Type B pancreatic cell (in vitro differentiated cells): ENCODE data around the gene MEN1. TPM values are rescaled to one million over a fixed set of nuclear protein-coding genes. Genes with fewer than 3 reads are reported as not detected.

ENCODE experiments used
- DNase-seq: peaks from one replicate; pipeline ENCODE4 v3.0.0; 2021; ENCODE audit warnings: mixed read lengths; ENCODE audit not compliant: unreplicated experiment; ENCODE audit errors: extremely low spot score
- H3K27ac Mint-ChIP-seq: 2 replicates; pipeline ENCODE4 v1.8.0; 2021; ENCODE audit warnings: mild to moderate bottlenecking, mixed read lengths
- H3K27me3 Mint-ChIP-seq: 2 replicates; pipeline ENCODE4 v1.8.0; 2021; ENCODE audit warnings: mixed read lengths
- H3K36me3 Mint-ChIP-seq: 2 replicates; pipeline ENCODE4 v1.8.0; 2021; ENCODE audit warnings: mixed read lengths
- H3K4me1 Mint-ChIP-seq: one replicate; pipeline ENCODE4 v1.8.0; 2021; ENCODE audit warnings: mixed read lengths; ENCODE audit not compliant: unreplicated experiment
- H3K4me3 Mint-ChIP-seq: 2 replicates; pipeline ENCODE4 v1.8.0; 2021; ENCODE audit warnings: mild to moderate bottlenecking, mixed read lengths
- H3K9me3 Mint-ChIP-seq: 2 replicates; pipeline ENCODE4 v1.8.0; 2021; ENCODE audit warnings: mixed read lengths
- total RNA-seq: library from RNA; stranded (reverse); gene quantifications from 2 replicates; pipeline ENCODE4 v1.2.1, GENCODE V29; 2021; ENCODE audit warnings: low replicate concordance
- TF ChIP-seq, protein P1 (sequence below): fragments of 200-600 bp; sonication (generic); conservative IDR thresholded peaks from 2 replicates; pipeline ENCODE4 v1.5.0; 2021; ENCODE audit warnings: antibody characterized with exemption, mild to moderate bottlenecking

The MEN1 gene
- total RNA-seq, 1 donor from 2014 or later: 50.6 TPM

GRCh38 chr11:64843686-64844329, 33.5 kb upstream of the MEN1 start:
- H3K36me3 Mint-ChIP-seq: no peaks in the 10 kb centered on the region
- DNase-seq: no peak
- H3K4me3 Mint-ChIP-seq: peak overlapping the region; percentile 100
- H3K27me3 Mint-ChIP-seq: peaks cover 12% of the 10 kb centered on the region
- TF ChIP-seq, protein P1, sequence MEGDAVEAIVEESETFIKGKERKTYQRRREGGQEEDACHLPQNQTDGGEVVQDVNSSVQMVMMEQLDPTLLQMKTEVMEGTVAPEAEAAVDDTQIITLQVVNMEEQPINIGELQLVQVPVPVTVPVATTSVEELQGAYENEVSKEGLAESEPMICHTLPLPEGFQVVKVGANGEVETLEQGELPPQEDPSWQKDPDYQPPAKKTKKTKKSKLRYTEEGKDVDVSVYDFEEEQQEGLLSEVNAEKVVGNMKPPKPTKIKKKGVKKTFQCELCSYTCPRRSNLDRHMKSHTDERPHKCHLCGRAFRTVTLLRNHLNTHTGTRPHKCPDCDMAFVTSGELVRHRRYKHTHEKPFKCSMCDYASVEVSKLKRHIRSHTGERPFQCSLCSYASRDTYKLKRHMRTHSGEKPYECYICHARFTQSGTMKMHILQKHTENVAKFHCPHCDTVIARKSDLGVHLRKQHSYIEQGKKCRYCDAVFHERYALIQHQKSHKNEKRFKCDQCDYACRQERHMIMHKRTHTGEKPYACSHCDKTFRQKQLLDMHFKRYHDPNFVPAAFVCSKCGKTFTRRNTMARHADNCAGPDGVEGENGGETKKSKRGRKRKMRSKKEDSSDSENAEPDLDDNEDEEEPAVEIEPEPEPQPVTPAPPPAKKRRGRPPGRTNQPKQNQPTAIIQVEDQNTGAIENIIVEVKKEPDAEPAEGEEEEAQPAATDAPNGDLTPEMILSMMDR: no peak
- no peaks in the 10 kb centered on the region for H3K9me3 Mint-ChIP-seq
- peaks cover 3% of the 10 kb centered on the region for H3K4me1 Mint-ChIP-seq
- H3K27ac Mint-ChIP-seq: peak overlapping the region; percentile 97

DNA sequence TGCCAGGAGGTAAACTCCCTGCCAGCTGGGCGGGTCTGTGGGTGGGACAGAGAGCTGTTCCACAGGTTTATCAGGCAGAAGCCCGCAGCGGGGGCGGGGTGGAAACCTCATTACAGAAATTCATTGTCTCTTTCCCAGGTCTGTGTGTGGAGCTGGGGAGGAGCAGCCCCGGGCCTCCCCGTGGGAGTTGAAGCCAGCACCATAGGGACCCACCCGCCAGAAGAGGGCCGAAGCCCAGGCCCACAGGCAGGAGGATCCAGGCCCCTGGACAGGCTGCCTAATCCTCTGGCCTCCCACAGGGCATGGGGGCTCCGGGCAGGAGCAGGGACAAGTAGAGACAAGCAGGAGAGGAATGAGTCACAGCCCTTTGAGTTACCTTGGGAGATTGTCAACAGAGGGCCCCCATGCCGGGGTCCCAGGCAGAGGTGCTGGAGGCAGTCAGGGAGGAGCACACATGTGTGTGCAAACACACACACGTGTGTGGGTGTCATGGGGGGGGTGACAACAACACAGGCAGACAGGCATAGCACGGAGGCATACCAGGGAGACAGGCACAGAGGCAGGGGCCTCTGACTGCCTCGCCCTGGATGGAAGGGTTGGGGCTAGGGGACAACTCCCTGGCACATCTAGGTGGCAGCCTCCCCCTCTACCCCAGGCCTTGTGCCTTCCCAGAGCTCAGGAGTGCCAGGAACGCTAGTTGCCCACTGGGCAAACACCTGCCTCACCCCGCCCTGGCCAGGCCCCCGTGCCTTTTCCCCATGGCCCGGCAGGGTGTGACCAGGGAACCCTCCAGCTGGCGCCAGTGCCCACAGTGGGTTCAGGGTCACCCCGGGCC, 32.7 kb upstream of the MEN1 start:
- H3K27me3 Mint-ChIP-seq: peaks cover 12% of the 10 kb centered on the region
- no peaks in the 10 kb centered on the region for H3K36me3 Mint-ChIP-seq
- peaks cover 3% of the 10 kb centered on the region for H3K4me1 Mint-ChIP-seq
- peak overlapping the region; percentile 100 for H3K4me3 Mint-ChIP-seq
- TF ChIP-seq, protein P1: no peak
- DNase-seq: no peak
- peak overlapping the region; percentile 97 for H3K27ac Mint-ChIP-seq
- H3K9me3 Mint-ChIP-seq: no peaks in the 10 kb centered on the region

DNA sequence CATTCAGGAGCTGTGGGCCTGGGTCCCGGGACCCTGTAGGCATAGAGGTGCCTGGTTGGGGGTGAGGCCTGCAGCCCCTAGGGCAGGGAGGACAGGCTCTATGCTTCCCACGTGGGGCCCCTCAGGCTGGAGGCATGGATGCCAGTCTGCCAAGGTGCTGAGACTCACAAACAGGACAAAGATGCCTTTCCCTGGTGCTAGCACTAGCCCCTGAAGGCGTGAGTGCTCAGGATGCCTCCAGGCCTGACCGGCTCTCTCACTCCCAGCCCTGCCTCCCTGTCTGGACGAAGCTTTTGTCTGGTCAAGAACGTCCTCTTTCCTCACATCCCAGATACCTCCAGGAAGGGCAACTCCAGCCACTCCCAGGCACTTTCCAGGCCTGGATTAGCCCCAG, 32.0 kb upstream of the MEN1 start:
- Mint-ChIP-seq H3K9me3 (no peaks in the 10 kb centered on the region), H3K4me3 (peak overlapping the region; percentile 100), H3K27me3 (peaks cover 12% of the 10 kb centered on the region), H3K36me3 (no peaks in the 10 kb centered on the region), H3K4me1 (peaks cover 3% of the 10 kb centered on the region), H3K27ac (peak overlapping the region; percentile 97)
- DNase-seq: no peak
- TF ChIP-seq, protein P1: no peak

GRCh38 chr11:64841592-64842365, 31.4 kb upstream of the MEN1 start:
- Mint-ChIP-seq H3K4me3 (peak overlapping the region; percentile 100), H3K4me1 (peaks cover 3% of the 10 kb centered on the region), H3K36me3 (no peaks in the 10 kb centered on the region), H3K9me3 (no peaks in the 10 kb centered on the region), H3K27me3 (peaks cover 12% of the 10 kb centered on the region), H3K27ac (peak overlapping the region; percentile 97)
- TF ChIP-seq, protein P1: no peak
- no peak for DNase-seq

- Mint-ChIP-seq H3K4me1 (peaks cover 2% of the 10 kb centered on the region), H3K27me3 (peaks cover 10% of the 10 kb centered on the region), H3K27ac (no peak overlapping the region), H3K36me3 (no peaks in the 10 kb centered on the region), H3K9me3 (no peaks in the 10 kb centered on the region), H3K4me3 (no peak overlapping the region)
- TF ChIP-seq, protein P1: no peak
- no peak for DNase-seq
Measured at GRCh38 chr11:64839887-64840782, 29.8 kb upstream of the MEN1 start.
